ENCODE data around the gene SLC39A2.

GRCh38 chr14:21025371-21026273 is 26.5 kb downstream of the SLC39A2 start:
- peak in 1 of 6 experiments; percentile 12 for TF ChIP-seq CTCF (IDR thresholded peaks at IDR 0.05)
- no peak for TF ChIP-seq POLR2A (IDR thresholded peaks at IDR 0.05)
